NB4 (cell line): ENCODE measurements around the gene CAB39L.

Experiments
- CTCF ChIP-seq: IDR thresholded peaks from one replicate; pipeline ENCODE4 v1.5.1; 2012; ENCODE audit warnings: low read depth, low read length
- MYC ChIP-seq: IDR thresholded peaks from 2 replicates; pipeline ENCODE4 v1.6.1; 2011; ENCODE audit warnings: low read depth, low read length
- POLR2A ChIP-seq: IDR thresholded peaks from 2 replicates; pipeline ENCODE4 v1.6.1; 2011; ENCODE audit warnings: mild to moderate bottlenecking; ENCODE audit not compliant: insufficient read length; ENCODE audit errors: extremely low read depth

- TF ChIP-seq CTCF (no peak), POLR2A (no peak), MYC (no peak)
Observed at GRCh38 chr13:49429121-49429520, 14.7 kb downstream of the CAB39L start.
